HG02610 (cell line): ENCODE data around the gene HIF1AN.
"Not testable (repeated sequence)": the region's sequence is repeated elsewhere in the genome, so short reads cannot be mapped to it uniquely, and the experiment has no call there.

Experiments
- ATAC-seq: cut with Tn5 transposase; IDR thresholded peaks from one replicate; pipeline ENCODE4 v1.9.1; 2021; ENCODE audit warnings: mild to moderate bottlenecking, moderate library complexity; ENCODE audit not compliant: unreplicated experiment

Gene HIF1AN

GRCh38 chr10:100565206-100565985, 29.7 kb downstream of the HIF1AN start:
- no peak for ATAC-seq

GRCh38 chr10:100566561-100566960, 30.8 kb downstream of the HIF1AN start:
- ATAC-seq = no peak

- ATAC-seq = no peak
Measured at GRCh38 chr10:100567249-100567648, 31.5 kb downstream of the HIF1AN start.

- no peak for ATAC-seq
Measured at GRCh38 chr10:100567826-100568225, 32.1 kb downstream of the HIF1AN start.

DNA sequence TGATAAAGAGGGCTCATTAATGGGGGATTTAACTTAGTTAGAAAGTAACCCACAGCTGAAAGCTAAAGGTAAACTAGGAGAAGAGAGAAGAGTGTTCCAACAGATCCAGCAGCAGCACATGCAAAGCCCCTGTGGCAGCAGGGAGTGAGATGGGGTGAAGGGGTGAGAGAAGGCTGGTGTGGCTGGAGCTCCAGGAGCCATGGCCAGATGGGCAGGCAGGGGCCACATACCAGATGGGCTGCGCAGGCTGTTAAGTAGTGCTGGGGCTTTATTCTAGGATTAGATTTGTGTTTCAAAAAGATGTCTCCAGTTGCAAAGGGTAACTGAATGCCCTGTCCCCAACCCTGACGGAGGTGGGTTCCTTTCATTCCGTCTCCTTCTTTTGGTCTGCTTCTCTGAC, 33.2 kb downstream of the HIF1AN start:
- ATAC-seq = no peak

DNA sequence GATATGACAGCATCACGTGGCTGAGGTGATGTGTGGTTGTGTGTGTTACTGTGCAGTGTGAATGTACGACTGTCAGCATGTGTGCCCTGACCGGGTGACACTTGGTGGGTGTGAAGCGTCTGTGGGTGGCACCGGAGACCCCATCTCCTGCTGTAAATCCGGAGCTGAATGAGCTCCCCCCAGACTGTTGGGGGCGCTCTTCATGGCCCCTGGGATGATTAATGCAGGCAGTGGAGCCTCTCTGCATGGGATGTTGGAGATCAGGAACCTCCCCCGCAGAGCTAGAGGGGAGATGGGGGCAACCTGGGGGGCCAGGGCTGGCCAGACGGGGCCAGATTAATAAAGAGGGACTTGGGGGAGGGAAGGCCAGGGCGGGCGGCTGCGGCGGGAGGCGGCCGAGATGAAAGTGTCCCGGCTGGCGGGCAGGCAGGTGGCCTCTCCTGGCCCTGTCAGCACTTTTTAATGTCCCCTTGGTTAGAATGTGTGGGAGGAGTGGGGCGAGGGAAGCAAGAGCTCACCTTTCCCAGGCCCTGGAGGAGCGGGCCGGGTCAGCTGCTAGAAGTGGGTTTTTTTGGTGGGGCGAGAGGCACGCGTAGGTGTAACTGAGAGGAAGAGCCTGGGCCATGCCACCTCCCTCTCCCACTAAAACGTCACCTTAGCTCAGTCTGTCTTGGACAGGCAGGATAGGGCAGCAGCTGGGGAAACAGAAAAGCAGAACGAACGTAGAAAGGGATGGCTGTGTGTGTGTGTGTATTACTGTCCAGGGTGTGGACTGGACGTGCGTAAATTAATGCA, 34.1 kb downstream of the HIF1AN start:
- no peak for ATAC-seq

DNA sequence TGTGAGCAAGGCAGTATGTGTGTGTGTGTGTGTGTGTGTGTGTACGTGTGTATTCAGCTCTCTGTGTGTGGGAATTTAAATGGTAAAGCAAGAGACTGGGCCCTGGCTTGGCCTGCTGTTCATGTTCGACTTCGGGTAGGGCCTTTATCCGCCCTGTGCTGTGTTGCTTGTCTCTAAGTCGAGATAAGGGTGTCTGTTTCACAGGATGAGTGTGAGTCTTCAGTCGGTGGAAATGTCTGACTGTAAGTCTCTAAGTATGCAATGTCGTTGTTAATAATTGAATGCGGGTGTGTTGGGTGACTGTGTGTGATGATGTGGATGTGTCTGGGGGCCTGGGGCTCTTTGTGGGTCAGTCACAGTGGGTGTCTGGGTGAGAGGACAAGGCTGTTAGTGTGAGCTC, 34.8 kb downstream of the HIF1AN start:
- ATAC-seq = no peak

DNA sequence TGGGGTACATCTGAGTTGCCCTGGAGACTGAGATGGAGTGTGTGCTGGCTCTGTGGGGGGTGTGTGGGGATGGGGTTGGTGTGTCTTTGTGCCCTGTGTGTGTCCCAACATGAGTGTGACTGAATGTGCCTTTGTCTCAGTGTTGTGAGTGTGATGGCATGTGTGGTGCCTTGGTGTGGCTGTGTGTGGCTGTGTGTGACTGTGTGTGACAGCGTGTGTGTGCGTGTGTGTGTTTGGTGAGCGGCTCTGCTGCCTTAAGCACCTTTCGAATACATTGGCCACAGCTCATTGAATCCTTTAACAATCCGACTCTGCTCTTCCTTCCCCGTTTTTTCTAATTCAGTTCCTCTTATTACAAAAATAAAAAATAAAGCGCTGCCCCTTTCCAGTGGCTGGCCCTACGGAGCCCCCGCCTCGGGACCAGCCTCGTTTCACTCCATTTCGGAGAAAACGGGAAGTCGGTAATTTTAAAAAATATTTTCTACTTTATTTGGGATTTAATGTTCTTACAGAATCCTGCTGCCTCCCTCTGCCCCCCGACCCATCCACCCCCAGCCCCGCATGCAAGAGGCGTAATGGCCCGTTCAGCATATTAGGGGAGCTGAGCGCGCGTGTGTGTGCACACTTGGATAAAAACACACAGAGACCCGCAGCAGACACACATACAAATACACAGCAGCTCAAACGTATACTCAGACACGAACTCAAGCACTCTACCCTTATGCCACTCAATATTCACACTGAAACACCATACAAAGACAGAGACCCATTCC, 35.5 kb downstream of the HIF1AN start:
- no peak for ATAC-seq

DNA sequence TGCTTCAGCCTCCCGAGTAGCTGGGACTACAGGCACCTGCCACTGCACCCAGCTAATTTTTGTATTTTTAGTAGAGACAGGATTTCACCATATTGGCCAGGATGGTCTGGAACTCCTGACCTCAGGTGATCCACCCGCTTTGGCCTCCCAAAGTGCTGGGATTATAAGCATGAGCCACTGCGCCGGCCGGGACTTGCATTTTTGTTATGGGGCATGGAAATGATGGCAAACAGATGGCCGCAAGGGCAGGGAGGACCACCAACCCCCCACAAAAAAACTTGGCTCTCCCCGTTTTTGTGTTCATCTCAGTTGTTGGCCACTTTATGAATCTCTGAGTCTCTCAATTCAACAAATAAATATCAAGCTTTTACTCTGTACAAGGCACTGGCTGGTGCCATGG, 39.4 kb downstream of the HIF1AN start:
- not testable (repeated sequence) for ATAC-seq

DNA sequence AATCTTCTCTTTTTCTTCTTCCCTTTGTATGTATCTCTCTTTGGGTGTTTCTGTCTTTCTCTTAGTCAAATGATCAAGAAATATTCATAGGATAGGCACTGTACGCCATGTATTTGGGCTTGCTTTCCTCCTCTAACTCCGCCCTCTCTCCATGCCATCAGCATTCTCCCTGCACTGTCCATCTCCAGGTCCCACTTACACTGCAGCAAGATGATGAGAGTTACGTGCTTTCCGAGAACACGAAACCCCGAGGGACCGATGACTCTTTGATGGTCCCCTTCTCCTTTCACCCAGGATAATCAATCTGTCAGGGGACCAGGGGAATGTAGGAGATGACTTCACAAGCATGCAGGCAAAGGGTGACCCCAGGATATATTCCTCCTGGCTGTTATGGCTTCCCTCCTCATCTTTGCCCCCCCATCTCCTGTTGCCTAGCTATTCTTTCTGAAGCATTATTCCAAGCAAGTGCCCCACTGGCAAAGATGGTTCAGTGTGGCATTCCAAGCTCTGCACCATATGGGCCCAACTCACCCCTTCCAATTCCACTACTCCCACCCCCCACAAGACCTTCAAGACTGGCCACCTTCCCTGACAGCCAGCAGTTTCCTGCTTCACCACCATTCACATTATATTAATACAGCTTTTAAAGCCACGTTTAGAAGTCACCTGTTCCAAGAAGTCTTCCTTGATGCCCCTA, 40.0 kb downstream of the HIF1AN start:
- ATAC-seq = no peak

GRCh38 chr10:100576282-100576635, 40.5 kb downstream of the HIF1AN start:
- ATAC-seq = no peak

- no peak for ATAC-seq
Measured at GRCh38 chr10:100579261-100580090, 43.7 kb downstream of the HIF1AN start.

DNA sequence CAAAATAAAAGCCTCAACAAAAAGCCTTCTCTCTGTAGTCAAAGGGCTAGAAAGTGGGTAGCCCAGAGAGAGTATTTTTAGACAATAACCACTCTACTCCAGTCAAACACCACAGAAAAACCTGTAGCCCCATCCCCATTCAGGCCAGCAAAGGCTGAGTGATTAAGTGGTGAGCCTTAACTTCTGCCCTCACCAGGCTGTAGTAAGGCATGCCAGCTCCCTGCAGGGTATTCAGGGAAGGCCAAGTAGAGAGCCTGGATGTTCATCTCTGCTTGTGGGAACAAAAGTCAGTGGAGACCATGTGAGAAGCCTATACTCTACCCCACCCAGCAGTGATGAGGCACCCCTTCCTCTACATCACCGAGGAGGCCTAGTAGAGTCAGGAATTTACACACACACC, 51.2 kb downstream of the HIF1AN start:
- no peak for ATAC-seq

- ATAC-seq = no peak
Measured at GRCh38 chr10:100598166-100598565, 62.4 kb downstream of the HIF1AN start.

- no peak for ATAC-seq
Measured at GRCh38 chr10:100600218-100600617, 64.5 kb downstream of the HIF1AN start.

- no peak for ATAC-seq
Measured at GRCh38 chr10:100607439-100607838, 71.7 kb downstream of the HIF1AN start.
